A549 (cell line): ENCODE measurements around the gene NHERF1. TPM values are rescaled to one million over a fixed set of nuclear protein-coding genes. Genes with fewer than 3 reads are reported as not detected.

Source experiments
- ATAC-seq, 2 experiments: fragments of 200-7000 bp in 1 of 2; fragments of >200 bp in 1 of 2; cut with Nextera tagmentation in 1 of 2; cut with Tn5 transposase in 1 of 2; 3 replicates each; pipeline versions ENCODE4 v1.8.0 to v1.9.1; 2018 to 2020; ENCODE audit warnings: mild to moderate bottlenecking in 1 of 2, moderate library complexity in 1 of 2
- CTCF ChIA-PET: fragments of 300-600 bp; sonication (Branson Sonifier 250); formaldehyde crosslinking; extraction: SDS; loops from one replicate; lab custom pipeline; 2021; ENCODE audit warnings: antibody characterized with exemption, inconsistent platforms; lab: Yijun Ruan, JAX
- POLR2A ChIA-PET: fragments of 350-600 bp; formaldehyde crosslinking; extraction: SDS; loops from one replicate; lab custom pipeline; 2021; ENCODE audit warnings: antibody characterized with exemption, inconsistent platforms; lab: Yijun Ruan, JAX
- DNase-seq, 2 experiments: peaks; one replicate each; pipeline versions ENCODE4 v3.0.0 to v3.0.0-alpha.2; 2011 to 2016; ENCODE audit warnings: low read depth in 1 of 2, low spot score in 1 of 2
- FAIRE-seq: peaks from 2 replicates; lab custom pipeline; 2011; peaks lifted over from hg19 to GRCh38; lab: Jason Lieb, UNC
- H3K27ac ChIP-seq, 2 experiments: fragments of >200 bp; sonication (Bioruptor Twin); formaldehyde crosslinking; 3 replicates each; pipeline ENCODE4 v1.5.1; 2016 to 2017
- H3K4me1 ChIP-seq: fragments of >200 bp; sonication (Bioruptor Twin); formaldehyde crosslinking; 3 replicates; pipeline ENCODE4 v1.6.1; 2016
- H3K4me2 ChIP-seq: fragments of >200 bp; sonication (Bioruptor Twin); formaldehyde crosslinking; 3 replicates; pipeline ENCODE4 v1.6.1; 2016
- H3K4me3 ChIP-seq: fragments of >200 bp; sonication (Bioruptor Twin); formaldehyde crosslinking; 3 replicates; pipeline ENCODE4 v1.5.1; 2016
- H3K9me3 ChIP-seq: fragments of >200 bp; sonication (Bioruptor Twin); formaldehyde crosslinking; 3 replicates; pipeline ENCODE4 v1.6.1; 2016
- CBX2 ChIP-seq: fragments of 200-600 bp; sonication (generic); IDR thresholded peaks from 2 replicates; pipeline ENCODE4 v1.6.1; 2016; ENCODE audit warnings: low read depth, mild to moderate bottlenecking, borderline replicate concordance
- CBX8 ChIP-seq: fragments of 200-600 bp; sonication (generic); IDR thresholded peaks from 2 replicates; pipeline ENCODE4 v1.6.1; 2016
- EHF ChIP-seq: fragments of 250-450 bp; sonication (Bioruptor Pico); IDR thresholded peaks from 2 replicates; pipeline ENCODE4 v1.5.0; 2020; ENCODE audit warnings: mild to moderate bottlenecking
- FOSL2 ChIP-seq, 2 experiments: fragments of 450-650 bp in 1 of 2; fragments of >200 bp in 1 of 2; sonication (Bioruptor Twin) in 1 of 2; formaldehyde crosslinking; IDR thresholded peaks; 2 replicates each; pipeline versions ENCODE4 v1.5.0 to v1.6.1; 2016 to 2020; ENCODE audit warnings: mild to moderate bottlenecking in 1 of 2, moderate library complexity in 1 of 2
- FOXS1 ChIP-seq: fragments of 250-450 bp; sonication (Bioruptor Pico); IDR thresholded peaks from 2 replicates; pipeline ENCODE4 v1.5.0; 2020; ENCODE audit warnings: mild to moderate bottlenecking, moderate library complexity
- GATA3 ChIP-seq: IDR thresholded peaks from 2 replicates; pipeline ENCODE4 v1.6.1; 2012; ENCODE audit warnings: borderline replicate concordance
- HDAC2 ChIP-seq: fragments of 200-600 bp; sonication (generic); IDR thresholded peaks from 2 replicates; pipeline ENCODE4 v1.6.1; 2016
- HMGXB4 ChIP-seq: fragments of 250-450 bp; sonication (Bioruptor Pico); IDR thresholded peaks from 2 replicates; pipeline ENCODE4 v1.5.0; 2021; ENCODE audit warnings: mild to moderate bottlenecking, moderate library complexity, borderline replicate concordance
- HOXA7 ChIP-seq: fragments of 250-450 bp; sonication (Bioruptor Pico); IDR thresholded peaks from 2 replicates; pipeline ENCODE4 v1.5.0; 2020; ENCODE audit warnings: mild to moderate bottlenecking, moderate library complexity
- KDM5A ChIP-seq: fragments of 200-600 bp; sonication (generic); IDR thresholded peaks from 2 replicates; pipeline ENCODE4 v1.6.1; 2016; ENCODE audit warnings: antibody characterized with exemption, mild to moderate bottlenecking
- MAFK ChIP-seq: fragments of 450-650 bp; IDR thresholded peaks from 2 replicates; pipeline ENCODE4 v1.6.1; 2014; ENCODE audit not compliant: partially characterized antibody
- MYC ChIP-seq: IDR thresholded peaks from 2 replicates; pipeline ENCODE4 v1.6.1; 2012; ENCODE audit warnings: mild to moderate bottlenecking, inconsistent platforms, low read length, improper control_type of control experiment, borderline replicate concordance
- NFE2L2 ChIP-seq: fragments of 150-350 bp; conservative IDR thresholded peaks from 2 replicates; pipeline ENCODE4 v1.6.1; 2014; ENCODE audit warnings: low read length
- NPAS2 ChIP-seq: fragments of 250-450 bp; sonication (Bioruptor Pico); IDR thresholded peaks from 2 replicates; pipeline ENCODE4 v1.8.0; 2022; ENCODE audit warnings: mild to moderate bottlenecking, moderate library complexity, borderline replicate concordance
- NR3C1 ChIP-seq: fragments of >200 bp; sonication (Bioruptor Twin); formaldehyde crosslinking; IDR thresholded peaks from 3 replicates; pipeline ENCODE4 v1.6.1; 2017
- POLR2AphosphoS2 ChIP-seq: conservative IDR thresholded peaks from 2 replicates; pipeline ENCODE4 v1.6.1; 2012; ENCODE audit warnings: low read length, improper control_type of control experiment, inconsistent platforms
- TP53 ChIP-seq: fragments of 250-450 bp; sonication (Bioruptor Pico); IDR thresholded peaks from 2 replicates; pipeline ENCODE4 v1.5.0; 2021; ENCODE audit warnings: mild to moderate bottlenecking, moderate library complexity
- ZC3H11A ChIP-seq: fragments of 450-650 bp; IDR thresholded peaks from 2 replicates; pipeline ENCODE4 v1.6.1; 2014; ENCODE audit warnings: antibody characterized with exemption, mild to moderate bottlenecking
- WGBS: methylation state at CpG from one replicate; pipeline ENCODE4 v1.1.6; 2017; ENCODE audit errors: missing lambda C conversion rate; 5-methylcytosine and 5-hydroxymethylcytosine counted together
- polyA plus RNA-seq, 4 experiments: library from polyadenylated mRNA; depleted of rRNA in 3 of 4; stranded (reverse); fragments of >200 nt; fragmentation: RNase III in 1 of 4; extraction: RNeasy Plus Mini Kit Qiagen cat#74134 plus additional on column Dnase treatment in 1 of 4; gene quantifications; 2 replicates in 3 of 4; 3 replicates in 1 of 4; pipeline ENCODE4 v1.2.3, GENCODE V29; 2011 to 2017
- TF ChIP-seq, protein P1 (sequence below): IDR thresholded peaks from 2 replicates; pipeline ENCODE4 v1.6.1; 2012
- TF ChIP-seq, protein P2 (sequence below): IDR thresholded peaks from 2 replicates; pipeline ENCODE4 v1.6.1; 2012; ENCODE audit warnings: low read depth, borderline replicate concordance
- TF ChIP-seq, protein P3 (sequence below): fragments of 200-600 bp; sonication (generic); IDR thresholded peaks from 2 replicates; pipeline ENCODE4 v1.6.1; 2016; ENCODE audit warnings: antibody characterized with exemption, mild to moderate bottlenecking, moderate library complexity
- TF ChIP-seq, protein P4 (sequence below): fragments of 250-450 bp; sonication (Bioruptor Pico); IDR thresholded peaks from 2 replicates; pipeline ENCODE4 v1.5.0; 2020; ENCODE audit warnings: low read depth, mild to moderate bottlenecking, moderate library complexity
- TF ChIP-seq, protein P5 (sequence below): fragments of >200 bp; sonication (Bioruptor Twin); formaldehyde crosslinking; IDR thresholded peaks from 3 replicates; pipeline ENCODE4 v1.5.1; 2016

Gene NHERF1
- polyA plus RNA-seq, 2 of the 4 experiments (the other 2 are of a cell fraction) = 41.5 to 51.5 TPM

GRCh38 chr17:74722782-74723181 is 25.6 kb upstream of the NHERF1 start:
- ChIA-PET CTCF (interaction anchor here (0.9 to 5.5 kb wide), 3 partner anchors 14 to 157 kb away, joined by 3 to 48 read pairs (median 8); partner anchors contain the start of gene RAB37), POLR2A (no interaction called here)
- no peak overlapping the region for H3K4me3 ChIP-seq
- H3K4me1 ChIP-seq = no peaks in the 10 kb centered on the region
- ATAC-seq (no peak), FAIRE-seq (no peak), DNase-seq (no peak)
- no peak overlapping the region for H3K27ac ChIP-seq
- WGBS = 61% methylated on average over 4 of the region's 4 CpGs
- H3K9me3 ChIP-seq = no peaks in the 10 kb centered on the region
- H3K4me2 ChIP-seq = no peak overlapping the region
- TF ChIP-seq, protein P1, sequence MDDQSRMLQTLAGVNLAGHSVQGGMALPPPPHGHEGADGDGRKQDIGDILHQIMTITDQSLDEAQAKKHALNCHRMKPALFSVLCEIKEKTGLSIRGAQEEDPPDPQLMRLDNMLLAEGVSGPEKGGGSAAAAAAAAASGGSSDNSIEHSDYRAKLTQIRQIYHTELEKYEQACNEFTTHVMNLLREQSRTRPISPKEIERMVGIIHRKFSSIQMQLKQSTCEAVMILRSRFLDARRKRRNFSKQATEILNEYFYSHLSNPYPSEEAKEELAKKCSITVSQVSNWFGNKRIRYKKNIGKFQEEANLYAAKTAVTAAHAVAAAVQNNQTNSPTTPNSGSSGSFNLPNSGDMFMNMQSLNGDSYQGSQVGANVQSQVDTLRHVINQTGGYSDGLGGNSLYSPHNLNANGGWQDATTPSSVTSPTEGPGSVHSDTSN = no peak
- TF ChIP-seq NFE2L2 (no peak), CBX8 (no peak), POLR2AphosphoS2 (no peak), FOSL2 (IDR thresholded peaks at IDR 0.05) (no peak), FOSL2 (CRISPR knock-in tag; IDR thresholded peaks at IDR 0.05) (no peak), GATA3 (no peak), NR3C1 (no peak), NPAS2 (CRISPR knock-in tag) (no peak), ZC3H11A (no peak), HMGXB4 (CRISPR knock-in tag) (no peak), HOXA7 (no peak), MAFK (no peak), CBX2 (no peak), KDM5A (no peak), FOXS1 (no peak)
- TF ChIP-seq, protein P2, sequence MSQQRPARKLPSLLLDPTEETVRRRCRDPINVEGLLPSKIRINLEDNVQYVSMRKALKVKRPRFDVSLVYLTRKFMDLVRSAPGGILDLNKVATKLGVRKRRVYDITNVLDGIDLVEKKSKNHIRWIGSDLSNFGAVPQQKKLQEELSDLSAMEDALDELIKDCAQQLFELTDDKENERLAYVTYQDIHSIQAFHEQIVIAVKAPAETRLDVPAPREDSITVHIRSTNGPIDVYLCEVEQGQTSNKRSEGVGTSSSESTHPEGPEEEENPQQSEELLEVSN = no peak
- TF ChIP-seq, protein P3, sequence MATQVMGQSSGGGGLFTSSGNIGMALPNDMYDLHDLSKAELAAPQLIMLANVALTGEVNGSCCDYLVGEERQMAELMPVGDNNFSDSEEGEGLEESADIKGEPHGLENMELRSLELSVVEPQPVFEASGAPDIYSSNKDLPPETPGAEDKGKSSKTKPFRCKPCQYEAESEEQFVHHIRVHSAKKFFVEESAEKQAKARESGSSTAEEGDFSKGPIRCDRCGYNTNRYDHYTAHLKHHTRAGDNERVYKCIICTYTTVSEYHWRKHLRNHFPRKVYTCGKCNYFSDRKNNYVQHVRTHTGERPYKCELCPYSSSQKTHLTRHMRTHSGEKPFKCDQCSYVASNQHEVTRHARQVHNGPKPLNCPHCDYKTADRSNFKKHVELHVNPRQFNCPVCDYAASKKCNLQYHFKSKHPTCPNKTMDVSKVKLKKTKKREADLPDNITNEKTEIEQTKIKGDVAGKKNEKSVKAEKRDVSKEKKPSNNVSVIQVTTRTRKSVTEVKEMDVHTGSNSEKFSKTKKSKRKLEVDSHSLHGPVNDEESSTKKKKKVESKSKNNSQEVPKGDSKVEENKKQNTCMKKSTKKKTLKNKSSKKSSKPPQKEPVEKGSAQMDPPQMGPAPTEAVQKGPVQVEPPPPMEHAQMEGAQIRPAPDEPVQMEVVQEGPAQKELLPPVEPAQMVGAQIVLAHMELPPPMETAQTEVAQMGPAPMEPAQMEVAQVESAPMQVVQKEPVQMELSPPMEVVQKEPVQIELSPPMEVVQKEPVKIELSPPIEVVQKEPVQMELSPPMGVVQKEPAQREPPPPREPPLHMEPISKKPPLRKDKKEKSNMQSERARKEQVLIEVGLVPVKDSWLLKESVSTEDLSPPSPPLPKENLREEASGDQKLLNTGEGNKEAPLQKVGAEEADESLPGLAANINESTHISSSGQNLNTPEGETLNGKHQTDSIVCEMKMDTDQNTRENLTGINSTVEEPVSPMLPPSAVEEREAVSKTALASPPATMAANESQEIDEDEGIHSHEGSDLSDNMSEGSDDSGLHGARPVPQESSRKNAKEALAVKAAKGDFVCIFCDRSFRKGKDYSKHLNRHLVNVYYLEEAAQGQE = no peak
- TF ChIP-seq, all 56 proteins: peak for 0

DNA sequence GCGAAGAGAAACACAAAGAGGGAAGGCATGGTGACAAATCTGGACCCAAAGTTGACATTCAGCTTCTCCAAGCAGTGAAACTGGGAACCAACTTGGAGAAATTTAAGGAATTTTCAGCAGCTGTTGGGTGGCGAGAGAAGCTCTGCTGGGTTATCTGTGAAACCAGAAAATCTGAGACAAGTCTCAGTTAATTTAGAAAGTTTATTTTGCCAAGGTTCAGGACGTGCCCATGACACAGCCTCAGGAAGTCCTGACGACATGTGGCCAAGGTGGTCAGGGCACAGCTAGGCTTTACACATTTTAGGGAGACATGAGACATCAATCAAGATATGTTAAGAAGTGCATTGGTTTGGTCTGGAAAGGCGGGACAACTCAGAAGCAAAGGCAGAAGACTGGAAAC is 24.5 kb upstream of the NHERF1 start:
- DNase-seq (no peak), ATAC-seq (no peak), FAIRE-seq (no peak)
- CTCF ChIA-PET = interaction anchor here (0.6 to 5.5 kb wide), 4 partner anchors 13 to 68 kb away, joined by 4 to 48 read pairs (median 8); partner anchors contain the start of gene RAB37
- peaks cover 3% of the 10 kb centered on the region for H3K9me3 ChIP-seq
- POLR2A ChIA-PET = no interaction called here
- no peak overlapping the region for H3K4me2 ChIP-seq
- WGBS = 54% methylated on average over 5 of the region's 5 CpGs
- H3K4me3 ChIP-seq = no peak overlapping the region
- H3K4me1 ChIP-seq = no peaks in the 10 kb centered on the region
- no peak overlapping the region for H3K27ac ChIP-seq
- TF ChIP-seq, protein P4, sequence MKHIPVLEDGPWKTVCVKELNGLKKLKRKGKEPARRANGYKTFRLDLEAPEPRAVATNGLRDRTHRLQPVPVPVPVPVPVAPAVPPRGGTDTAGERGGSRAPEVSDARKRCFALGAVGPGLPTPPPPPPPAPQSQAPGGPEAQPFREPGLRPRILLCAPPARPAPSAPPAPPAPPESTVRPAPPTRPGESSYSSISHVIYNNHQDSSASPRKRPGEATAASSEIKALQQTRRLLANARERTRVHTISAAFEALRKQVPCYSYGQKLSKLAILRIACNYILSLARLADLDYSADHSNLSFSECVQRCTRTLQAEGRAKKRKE = no peak
- TF ChIP-seq HMGXB4 (CRISPR knock-in tag) (no peak), EHF (CRISPR knock-in tag) (no peak), TP53 (CRISPR knock-in tag) (no peak), HDAC2 (no peak), MYC (no peak)
- TF ChIP-seq, protein P5, sequence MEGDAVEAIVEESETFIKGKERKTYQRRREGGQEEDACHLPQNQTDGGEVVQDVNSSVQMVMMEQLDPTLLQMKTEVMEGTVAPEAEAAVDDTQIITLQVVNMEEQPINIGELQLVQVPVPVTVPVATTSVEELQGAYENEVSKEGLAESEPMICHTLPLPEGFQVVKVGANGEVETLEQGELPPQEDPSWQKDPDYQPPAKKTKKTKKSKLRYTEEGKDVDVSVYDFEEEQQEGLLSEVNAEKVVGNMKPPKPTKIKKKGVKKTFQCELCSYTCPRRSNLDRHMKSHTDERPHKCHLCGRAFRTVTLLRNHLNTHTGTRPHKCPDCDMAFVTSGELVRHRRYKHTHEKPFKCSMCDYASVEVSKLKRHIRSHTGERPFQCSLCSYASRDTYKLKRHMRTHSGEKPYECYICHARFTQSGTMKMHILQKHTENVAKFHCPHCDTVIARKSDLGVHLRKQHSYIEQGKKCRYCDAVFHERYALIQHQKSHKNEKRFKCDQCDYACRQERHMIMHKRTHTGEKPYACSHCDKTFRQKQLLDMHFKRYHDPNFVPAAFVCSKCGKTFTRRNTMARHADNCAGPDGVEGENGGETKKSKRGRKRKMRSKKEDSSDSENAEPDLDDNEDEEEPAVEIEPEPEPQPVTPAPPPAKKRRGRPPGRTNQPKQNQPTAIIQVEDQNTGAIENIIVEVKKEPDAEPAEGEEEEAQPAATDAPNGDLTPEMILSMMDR = no peak
